ENCODE data around the gene LRCOL1.

DNA sequence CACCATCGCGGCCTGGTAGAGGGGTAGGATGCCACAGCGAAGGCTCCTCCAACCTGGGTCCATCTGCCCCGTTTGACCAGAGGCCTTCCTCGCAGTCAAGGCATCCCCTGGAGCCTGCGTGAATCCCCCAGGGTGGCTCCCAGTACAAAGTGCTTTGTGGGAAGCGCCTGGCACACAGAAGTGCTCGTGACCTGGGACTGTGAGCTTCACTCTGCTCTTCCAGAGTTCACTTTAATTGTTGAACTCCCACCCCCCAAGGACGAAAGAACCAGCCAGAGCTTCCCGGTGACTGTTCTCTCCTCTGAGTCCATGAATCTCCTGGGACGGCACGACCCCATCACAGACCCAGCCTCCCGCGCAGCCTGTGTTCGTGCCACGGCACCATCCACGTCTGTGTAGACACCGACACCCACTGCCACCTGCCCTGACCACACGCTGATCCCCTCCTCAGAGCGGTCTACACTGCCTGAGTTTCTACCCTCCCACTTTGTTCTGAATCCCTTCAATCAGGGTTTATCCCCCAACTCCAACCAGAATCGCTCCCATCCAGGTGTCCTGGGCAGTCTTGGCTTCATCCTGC lies 24.1 kb upstream of the LRCOL1 start:
- TF ChIP-seq POLR2A (IDR thresholded peaks at IDR 0.05; ENCODE audit: low read depth, low read length) (no peak), TAF1 (IDR thresholded peaks at IDR 0.05; ENCODE audit: borderline replicate concordance, low read depth, low read length) (no peak)
